Caco-2 (cell line): ENCODE data around the gene EFCAB14. TPM values are rescaled to one million over a fixed set of nuclear protein-coding genes. Genes with fewer than 3 reads are reported as not detected.

Experiments used
- BruUV-seq: library from RNA; stranded (reverse); fragments of 400-500 nt; replicated peaks from 2 replicates; lab custom pipeline; 2021; lab: Mats Ljungman, UMichigan
- CTCF ChIA-PET: fragments of 300-600 bp; sonication (Branson Sonifier 250); formaldehyde crosslinking; loops from one replicate; lab custom pipeline; 2022; ENCODE audit warnings: antibody characterized with exemption; lab: Charles Lee
- POLR2A ChIA-PET: fragments of 300-600 bp; sonication (Branson Sonifier 250); formaldehyde crosslinking; loops from one replicate; lab custom pipeline; 2022; ENCODE audit warnings: antibody characterized with exemption; lab: Charles Lee
- DNase-seq, 2 experiments: peaks; one replicate each; pipeline versions ENCODE4 v3.0.0 to v3.0.0-alpha.2; 2020 to 2022
- H3K27me3 ChIP-seq: replicated peaks from 2 replicates; pipeline ENCODE4 v1.6.0; 2011; ENCODE audit warnings: low read length; ENCODE audit not compliant: control insufficient read depth, insufficient read depth
- H3K36me3 ChIP-seq: 2 replicates; pipeline ENCODE4 v1.5.1; 2011; ENCODE audit warnings: low read length; ENCODE audit not compliant: control insufficient read depth, insufficient read depth
- H3K4me1 ChIP-seq: fragments of 250-450 bp; sonication (Bioruptor Pico); 2 replicates; pipeline ENCODE4 v1.5.1; 2020; ENCODE audit warnings: mild to moderate bottlenecking
- H3K4me3 ChIP-seq: 2 replicates; pipeline ENCODE4 v1.5.1; 2011; ENCODE audit warnings: low read depth, mild to moderate bottlenecking, control low read depth, low read length
- H3K9me3 ChIP-seq: fragments of 250-450 bp; sonication (Bioruptor Pico); 2 replicates; pipeline ENCODE4 v1.5.1; 2020; ENCODE audit warnings: mild to moderate bottlenecking, moderate library complexity
- H3K27ac Mint-ChIP-seq: one replicate; pipeline ENCODE4 v1.8.0; 2022; ENCODE audit warnings: mixed read lengths; ENCODE audit not compliant: unreplicated experiment
- H3K27me3 Mint-ChIP-seq: one replicate; pipeline ENCODE4 v1.8.0; 2022; ENCODE audit warnings: mixed read lengths; ENCODE audit not compliant: insufficient read depth, unreplicated experiment
- H3K36me3 Mint-ChIP-seq: one replicate; pipeline ENCODE4 v1.8.0; 2022; ENCODE audit warnings: mild to moderate bottlenecking, mixed read lengths; ENCODE audit not compliant: insufficient read depth, unreplicated experiment
- H3K4me1 Mint-ChIP-seq: one replicate; pipeline ENCODE4 v1.8.0; 2022; ENCODE audit warnings: low read depth, mixed read lengths; ENCODE audit not compliant: unreplicated experiment
- H3K4me3 Mint-ChIP-seq: one replicate; pipeline ENCODE4 v1.8.0; 2022; ENCODE audit warnings: mild to moderate bottlenecking, moderate library complexity, mixed read lengths; ENCODE audit not compliant: unreplicated experiment
- H3K9me3 Mint-ChIP-seq: one replicate; pipeline ENCODE4 v1.8.0; 2022; ENCODE audit warnings: mixed read lengths; ENCODE audit not compliant: unreplicated experiment
- intact Hi-C: fragments of 100-400 bp; cut with micrococcal nuclease; formaldehyde crosslinking; loops from one replicate; pipeline ENCODE4 v1.10.0; 2022; ENCODE audit not compliant: unreplicated experiment
- total RNA-seq: library from RNA; stranded (reverse); gene quantifications from 2 replicates; pipeline ENCODE4 v1.2.3, GENCODE V29; 2022
- TF ChIP-seq, protein P1 (sequence below), 2 experiments: fragments of 200-600 bp in 1 of 2; IDR thresholded peaks; 1 replicate in 1 of 2; 2 replicates in 1 of 2; pipeline versions ENCODE4 v1.5.1 to v1.8.0; 2011 to 2022; ENCODE audit warnings: antibody characterized with exemption in 1 of 2, control low read depth in 1 of 2, inconsistent platforms in 1 of 2, low read depth in 1 of 2, low read length in 1 of 2, mild to moderate bottlenecking in 1 of 2, moderate library complexity in 1 of 2; ENCODE audit not compliant: insufficient read depth in 1 of 2, severe bottlenecking in 1 of 2, unreplicated experiment in 1 of 2

EFCAB14 gene
- total RNA-seq, 1 experiment from 2014 or later, result 60.3 TPM

DNA sequence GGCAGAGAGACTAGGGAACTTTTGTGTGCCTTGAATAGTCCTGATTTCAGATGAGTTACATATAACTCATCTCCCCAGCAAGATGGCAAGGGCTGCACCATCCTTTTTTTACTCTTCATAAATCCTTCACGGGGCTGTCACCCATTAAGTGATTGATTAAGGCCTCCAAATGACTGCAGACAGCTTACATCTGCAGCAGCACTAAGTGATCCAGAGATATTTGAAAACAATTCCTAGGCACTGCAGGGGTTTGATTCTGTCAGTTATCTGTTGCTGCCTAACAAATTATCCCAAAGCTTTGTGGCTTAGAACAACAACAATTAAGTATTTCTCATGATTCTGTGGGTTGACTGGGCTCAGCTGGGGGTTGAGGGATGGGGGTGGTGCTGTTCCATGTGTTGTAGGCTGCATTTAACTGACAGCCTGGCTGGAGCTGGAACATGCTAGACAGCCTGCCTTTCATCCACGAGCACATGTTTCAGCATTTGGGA lies 27.9 kb downstream of the EFCAB14 start:
- no peaks in the 10 kb centered on the region for H3K4me1 ChIP-seq
- Mint-ChIP-seq H3K4me3 (no peak overlapping the region), H3K27me3 (no peaks in the 10 kb centered on the region), H3K27ac (no peak overlapping the region), H3K36me3 (peaks cover 38% of the 10 kb centered on the region), H3K4me1 (peaks cover 6% of the 10 kb centered on the region), H3K9me3 (no peaks in the 10 kb centered on the region)
- no peaks in the 10 kb centered on the region for H3K27me3 ChIP-seq
- POLR2A ChIA-PET, result no interaction called here
- CTCF ChIA-PET, result no interaction called here
- no TSS peak for BruUV-seq
- no peak for DNase-seq
- H3K36me3 ChIP-seq, result no peaks in the 10 kb centered on the region; the same call in 1 of the 2 replicates
- intact Hi-C loops, result no loop called here
- no peak overlapping the region for H3K4me3 ChIP-seq
- no peaks in the 10 kb centered on the region for H3K9me3 ChIP-seq
- TF ChIP-seq, protein P1, sequence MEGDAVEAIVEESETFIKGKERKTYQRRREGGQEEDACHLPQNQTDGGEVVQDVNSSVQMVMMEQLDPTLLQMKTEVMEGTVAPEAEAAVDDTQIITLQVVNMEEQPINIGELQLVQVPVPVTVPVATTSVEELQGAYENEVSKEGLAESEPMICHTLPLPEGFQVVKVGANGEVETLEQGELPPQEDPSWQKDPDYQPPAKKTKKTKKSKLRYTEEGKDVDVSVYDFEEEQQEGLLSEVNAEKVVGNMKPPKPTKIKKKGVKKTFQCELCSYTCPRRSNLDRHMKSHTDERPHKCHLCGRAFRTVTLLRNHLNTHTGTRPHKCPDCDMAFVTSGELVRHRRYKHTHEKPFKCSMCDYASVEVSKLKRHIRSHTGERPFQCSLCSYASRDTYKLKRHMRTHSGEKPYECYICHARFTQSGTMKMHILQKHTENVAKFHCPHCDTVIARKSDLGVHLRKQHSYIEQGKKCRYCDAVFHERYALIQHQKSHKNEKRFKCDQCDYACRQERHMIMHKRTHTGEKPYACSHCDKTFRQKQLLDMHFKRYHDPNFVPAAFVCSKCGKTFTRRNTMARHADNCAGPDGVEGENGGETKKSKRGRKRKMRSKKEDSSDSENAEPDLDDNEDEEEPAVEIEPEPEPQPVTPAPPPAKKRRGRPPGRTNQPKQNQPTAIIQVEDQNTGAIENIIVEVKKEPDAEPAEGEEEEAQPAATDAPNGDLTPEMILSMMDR (IDR thresholded peaks at IDR 0.05; ENCODE audit: insufficient read depth in 1 of 2, low read depth in 1 of 2, low read length in 1 of 2, severe bottlenecking in 1 of 2, unreplicated experiment in 1 of 2), result no peak

DNA sequence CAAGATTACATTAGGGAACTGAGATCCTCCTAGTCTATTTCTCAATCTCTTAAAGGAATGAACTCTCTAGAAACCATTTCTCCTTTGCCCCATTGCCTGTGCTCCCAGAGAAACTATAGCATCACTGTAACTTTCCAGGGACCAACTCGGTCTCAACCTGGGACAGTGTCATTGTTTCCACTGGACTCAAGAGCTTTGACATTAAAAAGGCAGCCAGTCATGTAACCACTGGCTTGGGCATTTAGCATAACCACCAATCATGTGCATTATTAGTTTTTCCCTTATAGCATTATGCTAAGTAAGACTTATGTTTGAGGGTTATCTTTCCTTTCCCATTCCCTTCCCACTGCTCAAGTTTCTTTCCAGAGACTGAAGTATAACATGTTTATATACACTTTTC lies 29.0 kb downstream of the EFCAB14 start:
- H3K36me3 ChIP-seq, result no peaks in the 10 kb centered on the region; the same call in 1 of the 2 replicates
- H3K4me3 ChIP-seq, result no peak overlapping the region
- no peak for DNase-seq
- Mint-ChIP-seq H3K36me3 (peaks cover 28% of the 10 kb centered on the region), H3K4me1 (peaks cover 6% of the 10 kb centered on the region), H3K27ac (no peak overlapping the region), H3K4me3 (no peak overlapping the region), H3K27me3 (no peaks in the 10 kb centered on the region), H3K9me3 (no peaks in the 10 kb centered on the region)
- intact Hi-C loops, result no loop called here
- ChIA-PET POLR2A (no interaction called here), CTCF (no interaction called here)
- BruUV-seq, result no TSS peak
- TF ChIP-seq, protein P1 (IDR thresholded peaks at IDR 0.05; ENCODE audit: insufficient read depth in 1 of 2, low read depth in 1 of 2, low read length in 1 of 2, severe bottlenecking in 1 of 2, unreplicated experiment in 1 of 2), result no peak
- no peaks in the 10 kb centered on the region for H3K27me3 ChIP-seq
- H3K4me1 ChIP-seq, result no peaks in the 10 kb centered on the region
- H3K9me3 ChIP-seq, result no peaks in the 10 kb centered on the region

DNA sequence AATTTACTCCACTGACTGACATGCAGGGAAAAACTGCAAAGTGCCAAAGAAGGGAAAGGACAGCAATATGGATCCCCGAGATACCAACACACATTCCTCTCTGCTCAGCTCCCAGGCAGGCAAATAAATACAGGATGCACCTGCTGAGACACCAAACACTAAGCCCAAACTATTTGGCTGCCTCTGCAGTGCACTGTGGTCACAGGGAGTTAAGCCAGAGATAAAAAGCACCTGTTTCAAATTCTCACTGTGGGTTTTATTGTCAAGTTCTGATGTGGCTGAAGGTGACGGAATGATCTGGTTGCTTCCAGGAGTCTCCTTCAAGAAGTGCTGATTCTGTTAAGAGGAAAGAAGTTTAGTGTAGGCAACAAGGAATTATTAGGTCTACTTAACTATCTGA lies 29.6 kb downstream of the EFCAB14 start:
- CTCF ChIA-PET, result no interaction called here
- H3K36me3 ChIP-seq, result no peaks in the 10 kb centered on the region; the same call in 1 of the 2 replicates
- intact Hi-C loops, result no loop called here
- no peak overlapping the region for H3K4me3 Mint-ChIP-seq
- DNase-seq, result no peak
- H3K4me3 ChIP-seq, result no peak overlapping the region
- H3K9me3 ChIP-seq, result no peaks in the 10 kb centered on the region
- H3K4me1 ChIP-seq, result no peaks in the 10 kb centered on the region
- no TSS peak for BruUV-seq
- H3K9me3 Mint-ChIP-seq, result no peaks in the 10 kb centered on the region
- POLR2A ChIA-PET, result no interaction called here
- no peak overlapping the region for H3K27ac Mint-ChIP-seq
- peaks cover 28% of the 10 kb centered on the region for H3K36me3 Mint-ChIP-seq
- H3K4me1 Mint-ChIP-seq, result peaks cover 6% of the 10 kb centered on the region
- TF ChIP-seq, protein P1 (IDR thresholded peaks at IDR 0.05; ENCODE audit: insufficient read depth in 1 of 2, low read depth in 1 of 2, low read length in 1 of 2, severe bottlenecking in 1 of 2, unreplicated experiment in 1 of 2), result no peak
- H3K27me3 ChIP-seq, result no peaks in the 10 kb centered on the region
- H3K27me3 Mint-ChIP-seq, result no peaks in the 10 kb centered on the region
